ENCODE results near the gene SPATA13. TPM values are rescaled to one million over a fixed set of nuclear protein-coding genes. Genes with fewer than 3 reads are reported as not detected.

SPATA13 gene
- total and polyA plus RNA-seq, 10 of the 15 experiments (the other 5 are each of a cell fraction or from before 2014, with no cell fraction given) = 2.4 to 11.1 (median 10.2) TPM

DNA sequence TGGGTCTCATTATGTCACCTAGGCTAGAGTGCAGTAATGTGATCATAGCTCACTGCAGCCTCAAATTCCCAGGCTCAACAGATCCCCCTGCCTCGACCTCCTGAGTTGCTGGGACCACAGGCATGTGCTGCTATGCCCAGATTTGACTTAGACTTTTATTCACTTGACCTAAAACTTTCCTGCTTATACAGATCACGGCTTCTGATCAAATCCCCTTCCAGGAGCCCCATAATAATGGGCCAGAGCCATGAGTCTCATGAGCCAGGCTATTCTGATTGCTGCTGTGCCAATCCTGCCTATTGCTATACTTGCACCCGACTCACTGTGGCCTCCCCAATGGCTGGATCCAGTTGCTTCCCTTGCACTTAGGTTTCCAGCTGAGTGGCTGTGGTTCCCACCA is 190.9 kb downstream of the SPATA13 start:
- DNase-seq (ENCODE audit: low read depth, low spot score) = no peak
- Histone ChIP-seq H3K79me2 (ENCODE audit: control insufficient read depth, insufficient read depth, low read length) (no peaks in the 10 kb centered on the region), H3K4me3 (no peak overlapping the region), H3K9ac (ENCODE audit: control insufficient read depth, insufficient read depth, low read length) (no peak overlapping the region), H3K4me1 (ENCODE audit: control insufficient read depth, insufficient read depth, low read length) (no peaks in the 10 kb centered on the region), H3K27me3 (replicated peaks in 1 of 2; ENCODE audit: control insufficient read depth in 2 of 2, insufficient read depth in 2 of 2, low read length in 1 of 2) (no peaks in the 10 kb centered on the region), H3K27ac (ENCODE audit: control insufficient read depth, insufficient read depth) (no peak overlapping the region), H2AFZ (ENCODE audit: control insufficient read depth, low read depth, low read length) (no peak overlapping the region), H3K36me3 (ENCODE audit: control insufficient read depth in 2 of 2, insufficient read depth in 2 of 2, low read length in 1 of 2) (no peaks in the 10 kb centered on the region), H4K20me1 (ENCODE audit: control insufficient read depth, insufficient read depth) (no peaks in the 10 kb centered on the region), H3K4me2 (ENCODE audit: control insufficient read depth, insufficient read depth) (no peak overlapping the region), H3K9me3 (replicated peaks; ENCODE audit: control insufficient read depth, insufficient read depth, low read length) (peaks cover 2% of the 10 kb centered on the region; the same call in 2 of the 3 replicates)
- BruUV-seq (replicated peaks) = no TSS peak
- ATAC-seq = no peak
- POLR2A ChIA-PET = no interaction called here
- CTCF ChIA-PET = no interaction called here
- SMC1A ChIA-PET (ENCODE audit: uncharacterized antibody, unreplicated experiment) = no interaction called here
- WGBS (ENCODE audit: insufficient coverage, insufficient replicate concordance, low lambda C conversion rate, missing lambda C conversion rate) = 26% methylated on average over 3 of the region's 3 CpGs
- TF ChIP-seq POLR2A (IDR thresholded peaks at IDR 0.05; ENCODE audit: low read depth, low read length) (no peak), MXI1 (IDR thresholded peaks at IDR 0.05; ENCODE audit: low read depth, low read length) (no peak), SMARCA5 (IDR thresholded peaks at IDR 0.05) (no peak), RAD21 (IDR thresholded peaks at IDR 0.05; ENCODE audit: insufficient read depth, low read depth, low read length) (no peak)
- TF ChIP-seq, protein P1, sequence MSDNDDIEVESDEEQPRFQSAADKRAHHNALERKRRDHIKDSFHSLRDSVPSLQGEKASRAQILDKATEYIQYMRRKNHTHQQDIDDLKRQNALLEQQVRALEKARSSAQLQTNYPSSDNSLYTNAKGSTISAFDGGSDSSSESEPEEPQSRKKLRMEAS (IDR thresholded peaks at IDR 0.05; ENCODE audit: low read depth, low read length) = no peak
- no peak for FAIRE-seq
- in situ Hi-C loops (cut with MboI) (no loop called here), intact Hi-C loops (cut with micrococcal nuclease; ENCODE audit: unreplicated experiment) (loop anchor here (10.0 kb wide), 1 partner anchor 1417 kb away; no protein-coding TSS in a partner anchor)
- RAD21 ChIA-PET (ENCODE audit: unreplicated experiment) = no interaction called here

DNA sequence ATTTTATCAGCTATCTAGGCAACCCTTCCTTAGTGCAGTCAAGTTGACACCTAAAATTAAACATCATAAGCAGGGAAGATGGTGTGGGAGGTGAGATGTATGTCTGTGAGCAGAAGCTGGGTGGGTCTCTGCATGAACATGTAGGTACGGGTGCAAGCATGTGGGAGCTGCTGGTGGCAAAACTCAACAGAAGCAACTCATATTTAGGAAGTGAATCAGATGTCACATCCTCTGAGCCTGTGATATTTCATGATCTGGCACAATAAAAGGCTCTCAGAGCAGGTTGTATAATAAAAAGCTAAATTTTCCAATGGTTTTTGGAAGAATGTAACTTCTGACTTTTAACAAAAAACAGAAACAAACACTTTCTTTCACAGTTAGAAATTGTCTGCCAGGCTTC is 193.2 kb downstream of the SPATA13 start:
- H3K9me3 ChIP-seq (replicated peaks; ENCODE audit: control insufficient read depth, insufficient read depth, low read length) = peaks cover 2% of the 10 kb centered on the region; the same call in 2 of the 3 replicates
- ChIA-PET POLR2A (no interaction called here), SMC1A (ENCODE audit: uncharacterized antibody, unreplicated experiment) (no interaction called here), RAD21 (ENCODE audit: unreplicated experiment) (no interaction called here), CTCF (no interaction called here)
- 33% methylated on average over 1 of the region's 1 CpG for WGBS (ENCODE audit: insufficient coverage, insufficient replicate concordance, low lambda C conversion rate, missing lambda C conversion rate)
- no peak overlapping the region for H3K4me3 ChIP-seq
- intact Hi-C loops (cut with micrococcal nuclease; ENCODE audit: unreplicated experiment) = loop anchor here (10.0 kb wide), 1 partner anchor 1419 kb away; no protein-coding TSS in a partner anchor
- no peak overlapping the region for H3K9ac ChIP-seq (ENCODE audit: control insufficient read depth, insufficient read depth, low read length)
- DNase-seq (ENCODE audit: low read depth, low spot score) (no peak), FAIRE-seq (no peak), ATAC-seq (no peak)
- H2AFZ ChIP-seq (ENCODE audit: control insufficient read depth, low read depth, low read length) = no peak overlapping the region
- no peak overlapping the region for H3K27ac ChIP-seq (ENCODE audit: control insufficient read depth, insufficient read depth)
- no peaks in the 10 kb centered on the region for H3K4me1 ChIP-seq (ENCODE audit: control insufficient read depth, insufficient read depth, low read length)
- no peak overlapping the region for H3K4me2 ChIP-seq (ENCODE audit: control insufficient read depth, insufficient read depth)
- no peaks in the 10 kb centered on the region for H3K36me3 ChIP-seq (ENCODE audit: control insufficient read depth in 2 of 2, insufficient read depth in 2 of 2, low read length in 1 of 2)
- BruUV-seq (replicated peaks) = no TSS peak
- H3K79me2 ChIP-seq (ENCODE audit: control insufficient read depth, insufficient read depth, low read length) = no peaks in the 10 kb centered on the region
- no peaks in the 10 kb centered on the region for H3K27me3 ChIP-seq (replicated peaks in 1 of 2; ENCODE audit: control insufficient read depth in 2 of 2, insufficient read depth in 2 of 2, low read length in 1 of 2)
- H4K20me1 ChIP-seq (ENCODE audit: control insufficient read depth, insufficient read depth) = no peaks in the 10 kb centered on the region
- in situ Hi-C loops (cut with MboI) = no loop called here
- TF ChIP-seq TAF1 (IDR thresholded peaks at IDR 0.05; ENCODE audit: borderline replicate concordance, low read depth, low read length) (no peak), FOXM1 (IDR thresholded peaks at IDR 0.05; ENCODE audit: low read depth, low read length) (no peak), TCF12 (IDR thresholded peaks at IDR 0.05; ENCODE audit: low read depth, low read length) (no peak), CBX5 (IDR thresholded peaks at IDR 0.05; ENCODE audit: low read depth) (no peak), KLF5 (IDR thresholded peaks at IDR 0.05; ENCODE audit: partially characterized antibody) (no peak), ZBTB40 (IDR thresholded peaks at IDR 0.05; ENCODE audit: borderline replicate concordance) (no peak), MTA2 (IDR thresholded peaks at IDR 0.05; ENCODE audit: low read depth) (no peak)
- TF ChIP-seq, protein P2, sequence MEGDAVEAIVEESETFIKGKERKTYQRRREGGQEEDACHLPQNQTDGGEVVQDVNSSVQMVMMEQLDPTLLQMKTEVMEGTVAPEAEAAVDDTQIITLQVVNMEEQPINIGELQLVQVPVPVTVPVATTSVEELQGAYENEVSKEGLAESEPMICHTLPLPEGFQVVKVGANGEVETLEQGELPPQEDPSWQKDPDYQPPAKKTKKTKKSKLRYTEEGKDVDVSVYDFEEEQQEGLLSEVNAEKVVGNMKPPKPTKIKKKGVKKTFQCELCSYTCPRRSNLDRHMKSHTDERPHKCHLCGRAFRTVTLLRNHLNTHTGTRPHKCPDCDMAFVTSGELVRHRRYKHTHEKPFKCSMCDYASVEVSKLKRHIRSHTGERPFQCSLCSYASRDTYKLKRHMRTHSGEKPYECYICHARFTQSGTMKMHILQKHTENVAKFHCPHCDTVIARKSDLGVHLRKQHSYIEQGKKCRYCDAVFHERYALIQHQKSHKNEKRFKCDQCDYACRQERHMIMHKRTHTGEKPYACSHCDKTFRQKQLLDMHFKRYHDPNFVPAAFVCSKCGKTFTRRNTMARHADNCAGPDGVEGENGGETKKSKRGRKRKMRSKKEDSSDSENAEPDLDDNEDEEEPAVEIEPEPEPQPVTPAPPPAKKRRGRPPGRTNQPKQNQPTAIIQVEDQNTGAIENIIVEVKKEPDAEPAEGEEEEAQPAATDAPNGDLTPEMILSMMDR (IDR thresholded peaks at IDR 0.05 in 2 of 3, conservative IDR thresholded peaks at IDR 0.05 in 1 of 3; ENCODE audit: control insufficient read depth in 2 of 3, extremely low read depth in 1 of 3, insufficient read depth in 1 of 3, low read depth in 3 of 3, low read length in 3 of 3) = no peak

Measured in GM12878 (cell line).